Activated CD4-positive, alpha-beta T cell treated with anti-CD3 and anti-CD28 coated beads for 48 hours (primary cell): ENCODE results near the gene FLAD1.

Experiments
- DNase-seq: peaks from one replicate; pipeline ENCODE4 v3.0.0-alpha.2; 2020

Gene FLAD1

DNA sequence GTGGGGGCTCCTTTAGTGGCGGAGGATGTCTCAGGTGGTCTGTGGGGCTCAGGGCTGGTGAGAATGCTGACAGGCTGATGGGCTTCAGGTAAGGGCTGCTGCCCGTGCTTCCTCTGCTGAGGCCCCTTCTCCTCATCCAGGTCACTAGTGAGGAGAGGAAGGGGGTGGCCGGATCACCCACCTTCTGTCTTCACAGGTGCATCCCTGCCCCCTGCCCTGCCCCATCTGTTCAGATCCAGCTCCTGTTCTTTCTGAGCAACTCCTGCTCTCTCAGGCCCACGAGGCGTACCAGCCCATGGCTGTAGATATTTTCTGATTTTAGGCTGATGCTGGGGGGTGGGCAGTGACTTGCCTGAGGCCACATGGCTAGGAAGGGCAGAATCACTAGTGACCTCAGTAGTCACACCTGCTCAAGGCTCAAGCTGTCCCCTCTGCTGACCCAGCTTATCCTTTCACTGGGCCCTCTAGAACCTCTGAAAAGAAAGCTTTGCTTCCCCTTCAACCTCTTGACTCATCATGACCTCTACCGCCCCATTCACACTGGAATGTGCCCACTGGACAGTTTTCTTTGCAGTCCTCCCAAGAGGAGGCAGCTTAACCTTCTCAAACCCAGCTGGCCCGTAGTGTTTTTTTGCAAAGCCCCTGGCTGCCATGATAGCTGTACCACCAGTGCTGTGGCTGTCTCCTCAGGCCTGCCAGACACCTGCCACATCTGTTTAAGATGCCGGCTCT, 35.6 kb downstream of the FLAD1 start:
- DNase-seq, result no peak

DNA sequence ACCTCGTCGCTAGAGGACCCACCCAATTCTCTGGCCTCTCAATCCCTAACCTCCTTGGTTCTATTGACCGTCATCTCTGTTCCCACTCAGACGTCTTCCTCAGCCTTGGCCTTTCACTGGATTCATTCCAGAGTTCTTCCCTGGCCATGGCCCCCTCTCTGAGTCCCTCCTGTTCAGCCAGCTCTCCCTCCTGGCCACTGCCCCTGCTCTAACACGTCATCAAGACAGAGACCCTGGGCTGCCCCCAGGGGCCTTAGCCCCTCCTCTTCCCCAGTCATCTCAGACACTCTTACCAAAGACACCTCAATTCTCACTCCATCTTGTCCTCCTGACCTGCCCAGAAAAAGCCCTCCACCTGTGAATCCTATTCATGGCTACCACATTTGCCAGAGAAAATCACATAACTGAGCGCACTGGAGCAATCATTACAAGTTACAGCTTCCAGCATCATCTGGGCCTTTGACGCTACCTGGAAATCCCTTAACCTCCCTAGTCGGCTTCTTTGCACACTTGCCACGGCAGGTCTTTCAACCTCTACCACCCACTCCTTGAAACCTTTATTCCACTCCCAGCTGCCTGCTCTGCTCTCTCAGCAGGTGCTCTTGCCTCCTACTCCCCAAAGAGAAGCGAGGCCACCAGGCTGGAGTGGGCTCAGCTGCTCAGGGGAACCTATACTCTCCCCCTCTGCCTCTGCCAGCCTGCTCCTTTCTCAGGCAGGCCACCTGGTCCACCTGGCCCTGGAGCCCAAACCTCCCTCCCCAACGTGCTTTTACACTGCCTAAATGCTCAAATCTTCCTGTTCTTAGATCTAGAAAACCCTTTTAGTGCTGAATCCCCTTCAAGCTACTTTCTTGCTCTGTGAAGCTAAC, 36.5 kb downstream of the FLAD1 start:
- DNase-seq, result no peak

DNA sequence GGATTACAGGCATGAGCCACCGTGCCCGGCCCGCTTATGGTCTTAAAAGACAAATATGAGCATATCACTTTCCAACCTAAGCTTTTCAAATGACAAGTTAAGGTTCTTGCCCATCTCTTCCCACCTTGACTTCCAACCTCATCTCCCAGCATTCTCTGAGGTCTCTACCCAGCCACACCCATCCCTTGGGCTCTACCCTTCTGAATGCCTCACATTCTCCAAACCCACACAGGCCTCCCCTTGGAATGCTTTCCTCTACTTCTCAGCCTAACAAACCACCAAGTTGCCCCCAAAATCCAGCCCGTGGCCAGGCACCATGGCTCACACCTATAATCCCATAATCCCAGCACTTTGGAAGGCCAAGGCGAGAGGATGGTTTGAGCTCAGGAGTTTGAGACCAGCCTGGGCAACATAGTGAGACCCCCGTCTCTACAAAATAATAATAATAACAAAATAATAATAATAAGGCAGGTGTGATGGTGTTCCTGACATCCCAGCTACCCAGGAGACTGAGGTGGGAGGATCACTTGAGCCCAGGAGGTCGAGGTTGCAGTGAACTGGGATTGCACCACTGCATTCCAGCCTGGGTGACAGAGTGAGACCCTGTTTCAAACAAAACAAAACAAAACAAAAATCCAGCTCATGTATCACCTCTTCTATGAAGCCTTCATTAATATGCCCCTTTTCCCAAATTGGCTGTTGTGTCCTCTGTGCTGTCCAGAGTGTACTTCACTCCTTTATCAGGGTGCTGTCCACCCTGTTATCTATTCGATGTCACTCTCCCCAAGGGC, 39.2 kb downstream of the FLAD1 start:
- DNase-seq, result no peak

DNA sequence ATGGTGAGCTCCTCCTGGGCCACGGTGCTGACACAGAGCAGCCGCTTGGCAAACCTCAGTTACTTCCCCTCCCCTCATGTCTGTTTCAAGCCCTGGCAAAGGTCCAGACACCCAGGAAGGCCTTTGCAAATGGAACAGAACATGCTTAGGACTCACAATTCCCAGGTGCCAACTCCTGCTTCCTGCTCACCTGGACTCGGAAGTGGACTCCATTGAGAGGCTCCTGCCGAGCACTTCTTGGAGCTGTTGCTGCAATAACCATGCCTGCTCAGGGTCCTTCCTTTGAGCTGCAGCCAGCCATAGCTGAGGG, 39.7 kb downstream of the FLAD1 start:
- DNase-seq, result no peak

- DNase-seq, result no peak
These were observed 40.5 kb downstream of the FLAD1 start for GRCh38 chr1:155023627-155024026.

DNA sequence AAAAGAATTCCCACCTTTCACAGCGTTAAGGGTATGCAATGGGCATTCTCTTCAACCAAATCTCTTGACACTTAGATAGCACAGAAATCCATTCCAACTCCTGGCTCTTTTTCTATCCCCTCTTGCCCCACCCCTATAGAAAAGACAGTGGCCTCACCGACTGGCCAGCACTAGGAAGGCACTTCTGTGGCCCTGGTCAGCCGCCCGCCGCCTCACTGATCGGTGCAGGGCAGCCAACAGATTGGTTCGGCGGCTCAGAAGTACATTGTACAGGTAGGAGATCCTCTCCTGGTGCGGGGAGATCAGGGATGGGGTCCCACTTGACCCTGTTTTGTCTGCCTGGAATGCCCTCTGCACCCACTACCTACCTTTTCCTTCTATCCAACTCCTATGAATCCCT, 41.2 kb downstream of the FLAD1 start:
- no peak for DNase-seq

DNA sequence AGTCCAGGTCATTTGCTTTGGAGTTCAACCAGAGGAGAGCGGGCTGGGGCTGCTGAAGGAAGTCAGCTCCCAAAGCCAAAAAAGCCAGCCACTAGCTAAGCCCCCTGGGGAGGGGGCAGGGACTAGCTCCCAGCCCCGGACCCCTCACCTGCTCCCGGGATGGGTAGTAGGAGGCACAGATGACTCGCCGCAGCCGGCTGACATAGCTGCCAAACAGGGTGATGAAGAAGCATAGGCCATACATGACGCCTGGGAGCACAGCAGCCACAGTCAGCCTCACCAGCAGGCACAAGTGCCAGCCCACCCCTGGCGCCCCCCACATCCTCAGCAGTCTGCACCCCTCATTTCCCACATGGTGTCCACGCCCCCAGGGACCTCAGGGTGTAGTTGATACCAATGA, 43.0 kb downstream of the FLAD1 start:
- no peak for DNase-seq

DNA sequence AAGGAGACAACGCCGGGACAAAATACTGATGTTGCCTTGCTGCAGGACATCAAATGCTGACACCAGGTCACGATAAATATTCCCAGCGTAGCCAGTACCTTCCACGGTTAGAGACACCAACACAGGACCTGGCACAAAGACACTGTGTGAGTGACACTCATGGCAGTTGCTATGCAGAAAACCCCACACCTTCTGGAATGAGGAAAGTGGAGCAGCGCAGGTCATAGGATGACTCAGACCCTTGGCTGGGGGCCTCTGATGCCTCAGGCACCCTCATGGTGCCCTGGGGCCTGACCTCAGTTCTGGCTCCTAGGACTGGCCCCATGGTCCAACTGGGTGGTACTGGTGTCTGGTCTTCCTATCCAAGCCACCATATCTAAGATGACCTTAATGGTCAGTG, 43.4 kb downstream of the FLAD1 start:
- no peak for DNase-seq

- DNase-seq, result no peak
These were observed 46.5 kb downstream of the FLAD1 start for GRCh38 chr1:155029513-155030242.

DNA sequence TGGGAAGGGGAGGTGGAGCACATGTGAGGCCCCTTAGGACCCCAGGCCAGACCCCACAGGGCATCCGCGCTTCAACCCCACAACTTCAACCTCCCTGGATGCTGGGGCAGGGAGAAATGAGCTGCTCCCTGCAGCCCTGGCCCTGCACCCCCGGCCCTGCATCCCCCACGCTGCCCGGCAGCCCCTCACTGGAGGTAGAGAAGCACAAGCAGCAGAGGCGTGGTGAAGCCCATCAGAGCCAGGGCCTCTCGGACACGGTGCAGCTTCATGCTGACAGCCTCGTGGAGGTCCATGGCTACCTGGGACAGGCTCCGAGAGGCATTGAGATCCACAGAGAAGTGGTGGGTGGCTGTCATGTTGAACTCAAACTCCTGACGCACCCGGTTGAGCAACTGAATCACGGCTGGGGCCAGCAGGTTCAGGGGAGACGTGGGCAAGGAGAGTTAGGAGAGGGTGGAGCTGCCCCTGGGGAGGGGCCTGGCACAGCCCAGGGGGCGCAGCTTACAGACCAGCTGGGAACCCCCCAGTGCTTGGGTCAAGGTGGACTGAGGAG, 47.2 kb downstream of the FLAD1 start:
- DNase-seq, result no peak

GRCh38 chr1:155030899-155031298, 47.8 kb downstream of the FLAD1 start:
- DNase-seq, result no peak

DNA sequence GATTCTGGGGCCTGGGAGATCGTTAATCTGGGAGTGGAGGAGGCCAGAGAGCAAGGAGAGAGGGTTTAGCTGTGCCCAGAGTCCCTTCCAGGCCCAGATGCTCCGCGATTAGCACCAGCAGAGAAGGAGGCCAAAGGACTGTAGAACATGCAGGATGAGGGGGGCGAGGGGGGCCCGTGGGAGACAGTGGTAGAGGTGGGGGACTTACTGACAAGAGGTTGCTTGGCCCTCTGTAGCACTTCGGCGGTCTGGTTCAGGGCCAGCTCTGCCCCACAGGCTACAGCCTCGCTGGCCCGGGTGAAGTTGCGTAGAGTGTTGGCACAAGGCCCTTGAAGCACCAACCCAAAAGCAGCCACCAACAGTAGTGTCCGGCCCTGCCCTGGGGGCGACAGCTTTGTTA, 49.7 kb downstream of the FLAD1 start:
- DNase-seq, result no peak

- no peak for DNase-seq
These were observed 50.4 kb downstream of the FLAD1 start, which contains the start of the genes DCST1 and DCST2 for GRCh38 chr1:155033524-155033923. DCST1 (plus strand) TSS chr1:155033824; CDS start chr1:155034037, 213 bp downstream. DCST2 (minus strand) TSS chr1:155033781; CDS start chr1:155033701, 80 bp downstream.

GRCh38 chr1:155034318-155035208, 51.4 kb downstream of the FLAD1 start:
- DNase-seq, result no peak

DNA sequence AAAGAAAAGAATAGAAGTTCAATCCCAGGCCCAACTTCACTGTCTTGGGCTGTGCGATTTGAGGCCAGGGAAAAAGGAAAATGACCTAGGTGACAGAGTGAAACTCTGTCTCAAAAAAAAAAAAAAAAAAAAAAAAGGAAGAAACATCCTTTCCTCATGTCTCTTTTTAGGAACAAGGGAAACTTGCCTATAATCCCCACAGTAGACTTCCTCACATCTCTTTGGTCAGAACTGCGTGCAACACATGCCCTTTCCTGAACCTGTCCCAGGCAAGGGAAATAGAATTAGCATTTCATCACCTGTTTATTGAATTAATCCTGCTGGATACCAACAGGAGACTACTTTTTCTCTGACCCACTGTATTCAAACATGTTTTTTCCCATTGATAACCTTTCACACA, 52.8 kb downstream of the FLAD1 start:
- no peak for DNase-seq

GRCh38 chr1:155037043-155037442, 53.9 kb downstream of the FLAD1 start:
- no peak for DNase-seq

- no peak for DNase-seq
These were observed 54.8 kb downstream of the FLAD1 start for GRCh38 chr1:155037851-155038441.

- DNase-seq, result no peak
These were observed 55.6 kb downstream of the FLAD1 start for GRCh38 chr1:155038602-155039307.

GRCh38 chr1:155039308-155039669, 56.1 kb downstream of the FLAD1 start:
- DNase-seq, result no peak

DNA sequence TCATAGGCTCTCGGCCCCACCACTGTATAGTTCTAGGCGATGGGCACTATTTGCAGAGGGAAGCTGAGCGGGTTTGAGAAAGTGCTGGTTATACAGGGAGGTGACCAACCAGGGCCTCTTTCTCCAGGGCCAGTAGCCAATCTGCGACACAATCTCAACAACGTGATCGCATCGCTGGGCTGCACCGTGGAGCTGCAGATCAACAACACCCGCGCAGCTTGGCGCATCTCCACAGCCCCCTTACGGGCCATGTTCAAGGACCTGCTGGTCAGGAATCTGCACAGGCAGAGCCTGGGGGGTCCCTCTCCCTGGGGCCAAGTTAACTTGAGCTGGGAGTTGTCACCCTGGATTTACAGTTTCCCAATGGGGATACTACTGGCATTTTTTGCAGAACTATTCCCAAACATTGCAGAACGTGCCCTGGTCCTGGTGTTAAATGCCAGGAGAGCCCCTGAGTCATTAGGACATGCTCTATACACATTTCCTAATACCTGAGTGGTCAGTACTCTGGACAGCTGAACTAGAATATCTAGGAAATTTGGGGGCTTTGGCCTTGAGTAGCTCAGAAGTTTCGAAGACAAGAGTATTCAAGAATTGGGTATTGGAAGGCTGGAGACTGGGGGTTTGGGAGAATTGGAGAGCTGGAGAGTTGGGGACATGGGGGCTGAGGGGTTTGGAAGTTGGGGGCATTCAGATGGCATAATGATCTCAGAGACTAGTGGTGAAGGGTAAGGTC, 57.4 kb downstream of the FLAD1 start:
- DNase-seq, result no peak
